ENCODE measurements around the gene THAP11.

Gene THAP11

DNA sequence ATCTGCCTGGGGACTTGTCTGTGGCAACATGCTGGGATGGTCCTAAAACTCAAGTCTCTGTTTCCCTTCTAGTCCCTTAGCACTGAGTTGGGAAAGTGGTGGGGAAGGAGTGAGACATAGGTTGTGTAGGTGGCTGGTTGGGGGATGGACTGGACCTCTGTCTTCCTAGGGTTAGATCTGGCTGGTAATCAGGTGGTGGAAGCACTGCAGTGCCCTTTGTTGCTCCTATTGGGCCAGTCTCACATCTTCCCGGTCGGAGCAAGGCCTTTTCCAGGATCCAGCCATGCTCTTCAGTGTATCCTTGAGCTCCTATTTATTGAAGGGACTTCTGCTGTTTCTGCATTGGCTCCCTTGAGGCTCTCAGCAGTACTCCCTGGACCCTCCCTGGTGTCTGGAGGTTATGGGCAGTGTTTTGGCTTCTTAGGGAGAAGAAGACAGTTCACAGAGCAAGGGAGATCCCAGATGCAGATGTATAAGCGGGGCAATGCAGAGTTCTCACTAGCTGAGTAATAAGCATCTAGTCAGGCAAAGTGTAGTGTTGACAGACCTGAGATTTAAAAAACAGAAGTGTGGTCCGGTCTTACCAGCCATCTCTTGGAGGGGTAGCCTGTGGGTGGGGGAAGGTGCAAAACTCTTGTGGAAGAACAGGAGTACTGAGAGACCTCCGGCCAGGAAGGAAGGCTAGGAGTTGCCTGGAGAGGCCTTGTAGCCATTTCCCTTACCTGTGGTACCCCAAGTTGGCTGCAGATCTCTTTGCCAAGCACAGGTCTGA, 3.4 kb downstream of the THAP11 start:
- no peaks in the 10 kb centered on the region for H3K27me3 Mint-ChIP-seq
- no peaks in the 10 kb centered on the region for H3K36me3 Mint-ChIP-seq
- ATAC-seq (ENCODE audit: low read depth) (no peak), DNase-seq (ENCODE audit: low spot score in 2 of 2) (no peak)
- H3K4me3 Mint-ChIP-seq, result peak overlapping the region; percentile 90
- H3K4me1 Mint-ChIP-seq, result peaks cover 26% of the 10 kb centered on the region
- peak overlapping the region; percentile 88 for H3K27ac Mint-ChIP-seq
- no peaks in the 10 kb centered on the region for H3K9me3 Mint-ChIP-seq

DNA sequence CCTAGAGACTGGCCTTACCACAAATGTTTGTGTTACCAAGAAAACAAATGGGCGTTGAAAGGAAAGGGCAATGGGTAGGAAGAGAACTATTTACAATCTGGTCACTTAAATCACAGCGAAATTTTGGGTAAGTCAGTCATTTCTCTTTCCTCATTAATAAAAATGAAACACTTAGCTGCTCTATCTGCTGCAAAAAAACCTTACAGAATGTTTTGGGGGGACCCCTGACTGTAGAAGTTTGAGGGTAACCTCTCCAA, 3.9 kb downstream of the THAP11 start:
- Mint-ChIP-seq H3K27ac (peak overlapping the region; percentile 88), H3K27me3 (no peaks in the 10 kb centered on the region), H3K4me1 (peaks cover 26% of the 10 kb centered on the region), H3K4me3 (peak overlapping the region; percentile 90), H3K36me3 (no peaks in the 10 kb centered on the region), H3K9me3 (no peaks in the 10 kb centered on the region)
- DNase-seq (ENCODE audit: low spot score in 2 of 2) (no peak), ATAC-seq (ENCODE audit: low read depth) (no peak)

DNA sequence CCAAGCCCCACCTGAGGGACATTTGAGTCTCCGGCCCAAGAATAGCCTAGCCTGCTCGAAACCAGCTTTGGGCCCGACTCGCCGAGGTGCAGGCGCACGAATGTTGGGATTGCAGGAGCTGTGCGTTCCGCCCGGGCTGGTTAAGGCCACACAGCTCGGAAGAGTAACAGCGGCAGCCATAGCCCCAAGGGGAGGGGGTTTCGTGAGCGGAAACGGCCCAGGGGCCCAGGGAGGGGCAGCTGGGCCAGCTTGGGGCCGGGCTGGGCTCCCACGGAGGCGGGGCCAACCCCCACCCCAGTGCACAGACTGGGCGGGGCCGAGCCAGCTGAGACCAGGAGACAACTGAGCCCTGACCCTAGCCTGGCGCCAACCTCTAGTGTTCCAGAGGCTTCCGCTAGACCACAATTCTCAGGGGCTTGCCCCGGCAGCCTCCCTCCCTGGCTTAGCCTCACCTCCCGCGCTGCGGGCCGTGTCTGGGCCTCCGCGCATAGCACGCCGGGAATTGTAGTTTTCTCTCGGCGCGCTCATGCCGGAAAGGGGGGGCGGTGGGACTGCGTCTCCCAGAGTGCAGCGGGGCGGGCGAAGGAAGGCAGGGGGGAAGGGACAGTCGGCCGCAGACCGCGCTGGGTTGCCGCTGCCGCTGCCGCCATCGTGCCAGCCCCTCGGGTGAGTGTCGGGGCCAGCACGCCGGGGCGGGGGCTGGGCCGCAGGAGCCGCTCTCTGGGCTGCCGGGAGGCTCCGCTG, 4.4 kb downstream of the THAP11 start, which contains the start of gene NUTF2:
NUTF2 (plus strand) TSS at position 614 of the 744 bp plus-strand sequence. CDS start 18,198 bp downstream, outside the sequence.
- ATAC-seq (ENCODE audit: low read depth), result peak; percentile 67
- no peaks in the 10 kb centered on the region for H3K9me3 Mint-ChIP-seq
- peak within 1 kb of the TSS; percentile 90 for H3K4me3 Mint-ChIP-seq
- peak; percentile 95 to 97 for DNase-seq (ENCODE audit: low spot score in 2 of 2)
- no peaks in the 10 kb centered on the region for H3K27me3 Mint-ChIP-seq
- no peaks in the 10 kb centered on the region for H3K36me3 Mint-ChIP-seq
- peaks cover 25% of the 10 kb centered on the region for H3K4me1 Mint-ChIP-seq
- H3K27ac Mint-ChIP-seq, result peak within 1 kb of the TSS; percentile 88

DNA sequence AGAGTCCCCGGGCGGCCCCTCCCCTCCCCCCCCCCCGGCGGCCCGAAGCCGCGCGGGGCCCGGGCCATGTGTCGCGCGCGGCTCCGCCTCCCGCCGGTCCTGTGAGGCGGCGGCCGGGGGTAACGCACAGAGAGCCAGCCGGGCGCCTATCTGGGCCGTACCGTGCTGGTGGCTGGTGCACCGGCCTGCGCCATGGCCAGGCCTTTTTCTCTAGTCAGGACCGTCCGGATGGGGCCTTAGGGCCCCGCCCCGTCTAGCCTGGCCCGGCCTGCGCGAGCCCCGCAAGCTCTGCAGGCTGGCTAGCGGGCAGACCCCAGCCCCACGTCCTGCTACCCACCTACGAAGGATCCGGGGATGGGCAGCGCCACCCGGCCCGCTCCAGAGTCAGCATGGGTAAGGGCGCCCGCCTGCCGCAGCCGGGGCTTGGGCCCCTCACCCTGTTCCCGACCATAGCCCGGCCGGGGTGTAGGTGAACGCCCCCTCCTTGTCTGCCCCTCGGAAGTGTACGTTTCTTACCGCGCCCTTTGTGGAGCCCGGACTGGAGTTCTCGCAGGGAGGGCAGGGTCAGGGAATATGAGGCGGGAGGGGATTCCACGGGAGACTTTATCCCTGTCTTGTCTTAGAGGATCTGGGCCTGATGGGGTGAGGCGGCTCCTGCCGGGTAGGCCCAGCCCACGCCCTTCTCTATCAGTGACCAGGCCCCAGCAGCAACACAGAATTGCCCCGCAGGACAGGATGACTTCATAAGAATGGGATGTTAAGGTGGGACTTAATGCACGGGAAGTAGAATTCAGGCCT, 5.1 kb downstream of the THAP11 start, which contains the start of gene CENPT:
CENPT (minus strand) TSS at position 630 of the 798 bp plus-strand sequence. CDS start 13,834 bp downstream, outside the sequence.
- peaks cover 25% of the 10 kb centered on the region for H3K4me1 Mint-ChIP-seq
- H3K27ac Mint-ChIP-seq, result peak within 1 kb of the TSS; percentile 88
- no peaks in the 10 kb centered on the region for H3K9me3 Mint-ChIP-seq

DNA sequence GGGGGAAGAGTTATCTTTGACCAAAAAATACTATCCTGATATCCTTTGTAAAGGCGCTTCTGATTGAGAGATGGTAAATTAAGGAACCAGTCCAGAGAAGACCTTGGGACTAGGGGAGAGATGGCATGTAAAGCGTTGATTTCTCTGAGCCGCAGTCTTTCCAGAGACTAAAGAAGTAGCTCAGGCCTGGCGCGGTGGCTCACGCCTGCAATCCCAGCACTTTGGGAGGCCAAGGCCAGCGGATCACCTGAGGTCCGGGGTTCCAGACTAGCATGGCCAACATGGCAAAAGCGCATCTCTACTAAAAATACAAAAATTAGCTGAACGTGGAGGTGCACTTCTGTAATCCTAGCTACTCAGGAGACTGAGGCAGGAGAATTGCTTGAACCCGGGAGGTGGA, 6.0 kb downstream of the THAP11 start:
- Mint-ChIP-seq H3K4me3 (peak overlapping the region; percentile 79), H3K4me1 (peaks cover 25% of the 10 kb centered on the region), H3K27me3 (no peaks in the 10 kb centered on the region), H3K9me3 (no peaks in the 10 kb centered on the region), H3K27ac (no peak overlapping the region), H3K36me3 (no peaks in the 10 kb centered on the region)
- DNase-seq (ENCODE audit: low spot score in 2 of 2) (no peak), ATAC-seq (ENCODE audit: low read depth) (no peak)

More for the DNA sequence above, 5.1 kb downstream of the THAP11 start, which contains the start of gene CENPT:
- ATAC-seq (ENCODE audit: low read depth), result peak; percentile 57
- DNase-seq (ENCODE audit: low spot score in 2 of 2), result no peak
- H3K27me3 Mint-ChIP-seq, result no peaks in the 10 kb centered on the region
- peak within 1 kb of the TSS; percentile 90 for H3K4me3 Mint-ChIP-seq
- H3K36me3 Mint-ChIP-seq, result no peaks in the 10 kb centered on the region

DNA sequence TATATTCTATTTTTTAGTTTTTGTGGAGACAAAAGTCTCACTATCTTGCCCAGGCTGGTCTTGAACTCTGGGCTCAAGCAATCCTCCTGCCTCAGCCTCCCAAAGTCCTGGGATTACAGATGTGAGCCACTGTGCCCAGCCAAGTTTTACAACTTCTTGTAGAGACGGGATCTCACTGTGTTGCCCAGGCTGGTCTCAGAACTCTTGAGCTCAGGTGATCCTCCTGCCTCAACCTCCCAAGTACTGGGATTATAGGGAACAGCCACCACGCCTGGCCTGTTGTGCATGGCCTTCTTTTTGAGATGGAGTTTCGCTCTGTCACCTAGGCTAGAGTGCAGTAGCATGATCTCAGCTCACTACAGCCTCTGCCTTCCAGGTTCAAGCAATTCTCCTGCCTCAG, 11.6 kb downstream of the THAP11 start:
- ATAC-seq (ENCODE audit: low read depth), result no peak
- DNase-seq (ENCODE audit: low spot score in 2 of 2), result no peak
- Mint-ChIP-seq H3K27me3 (no peaks in the 10 kb centered on the region), H3K4me3 (no peak overlapping the region), H3K27ac (no peak overlapping the region), H3K36me3 (no peaks in the 10 kb centered on the region), H3K9me3 (no peaks in the 10 kb centered on the region), H3K4me1 (peaks cover 22% of the 10 kb centered on the region)

DNA sequence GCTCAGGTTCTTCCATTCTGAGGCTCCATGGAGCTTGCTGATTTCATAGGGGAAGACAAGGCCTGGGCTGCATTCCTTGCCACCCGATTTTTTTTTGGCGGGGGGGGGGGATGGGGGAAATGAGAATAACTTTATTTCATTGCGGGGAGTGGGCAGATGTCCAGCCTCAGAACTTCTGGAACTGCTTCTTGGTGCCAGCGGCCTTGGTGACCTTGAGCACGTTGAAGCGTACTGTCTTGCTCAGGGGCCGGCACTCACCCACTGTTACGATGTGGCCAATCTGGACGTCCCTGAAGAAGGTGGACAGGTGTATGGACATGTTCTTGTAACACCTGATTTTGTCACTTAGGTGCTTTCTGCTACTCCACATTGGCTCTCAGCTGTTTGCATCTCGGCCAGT, 13.7 kb downstream of the THAP11 start:
- DNase-seq (ENCODE audit: low spot score in 2 of 2), result no peak
- Mint-ChIP-seq H3K4me3 (no peak overlapping the region), H3K27me3 (no peaks in the 10 kb centered on the region), H3K36me3 (no peaks in the 10 kb centered on the region), H3K27ac (no peak overlapping the region), H3K9me3 (no peaks in the 10 kb centered on the region), H3K4me1 (peaks cover 19% of the 10 kb centered on the region)
- ATAC-seq (ENCODE audit: low read depth), result no peak

DNA sequence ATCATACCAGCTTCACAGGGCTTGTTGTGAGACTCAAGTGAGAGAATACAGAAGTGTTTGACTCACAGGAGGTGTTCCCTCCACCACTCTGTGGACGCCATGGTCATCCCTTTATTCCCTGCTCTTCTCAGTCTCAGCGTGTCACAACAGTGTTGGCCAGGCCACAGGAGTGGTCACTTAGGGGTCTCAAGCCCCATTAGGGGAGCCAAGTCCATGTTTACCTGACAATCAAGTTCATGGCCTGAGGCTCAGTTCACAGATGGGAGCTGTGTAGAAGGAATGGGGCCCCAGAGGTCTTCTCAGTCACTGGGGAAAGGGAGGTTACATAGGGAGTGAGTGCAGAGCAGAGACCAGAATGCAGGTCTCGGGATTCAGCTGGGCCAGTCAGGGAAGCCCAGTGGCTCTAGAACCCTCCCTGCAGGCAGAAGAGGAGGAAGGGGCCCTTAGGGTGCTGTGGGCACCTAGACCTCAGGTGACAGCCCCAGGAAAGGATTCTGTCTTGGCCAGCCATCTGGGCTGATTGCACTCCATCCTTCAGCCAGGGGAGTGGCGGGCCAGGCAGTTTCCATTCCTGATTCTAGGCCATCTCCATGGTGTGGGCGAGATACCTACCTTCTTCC, 14.9 kb downstream of the THAP11 start:
- Mint-ChIP-seq H3K9me3 (no peaks in the 10 kb centered on the region), H3K4me1 (peaks cover 24% of the 10 kb centered on the region), H3K27me3 (no peaks in the 10 kb centered on the region), H3K27ac (no peak overlapping the region), H3K36me3 (no peaks in the 10 kb centered on the region), H3K4me3 (no peak overlapping the region)
- no peak for DNase-seq (ENCODE audit: low spot score in 2 of 2)
- no peak for ATAC-seq (ENCODE audit: low read depth)

DNA sequence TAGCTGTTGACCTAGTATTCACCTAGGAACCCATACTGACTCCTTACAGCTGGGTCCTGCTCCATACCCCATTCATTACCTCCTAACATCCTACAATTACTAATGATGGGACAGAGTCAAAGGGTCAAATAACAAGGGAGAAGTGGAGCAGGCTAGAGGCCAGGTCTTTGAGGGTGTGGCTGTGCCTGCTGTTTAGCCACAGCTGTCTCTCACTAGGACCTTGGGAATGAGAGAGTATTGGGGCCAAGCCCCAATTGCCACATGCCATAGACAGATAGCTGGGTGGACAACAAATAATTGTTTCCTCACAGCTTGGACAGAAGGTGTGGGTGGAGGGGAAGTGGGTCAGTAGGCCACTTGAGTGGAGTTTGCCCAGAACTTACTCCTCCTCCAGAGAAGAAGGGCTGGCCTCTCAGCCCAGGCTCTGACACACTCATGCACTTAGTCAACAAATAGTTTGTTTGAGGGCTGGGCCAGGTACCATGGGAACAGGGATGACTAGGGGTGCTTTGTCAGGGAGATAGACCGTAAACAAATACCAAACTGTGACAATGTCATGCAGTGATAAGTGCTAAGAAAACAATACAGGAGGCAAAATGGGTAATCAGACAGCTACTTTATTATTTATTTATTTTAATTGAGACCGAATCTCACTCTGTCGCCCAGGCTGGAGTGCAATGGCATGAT, 15.6 kb downstream of the THAP11 start:
- Mint-ChIP-seq H3K27me3 (no peaks in the 10 kb centered on the region), H3K4me1 (peaks cover 24% of the 10 kb centered on the region), H3K9me3 (no peaks in the 10 kb centered on the region), H3K36me3 (no peaks in the 10 kb centered on the region), H3K27ac (peak overlapping the region; percentile 17), H3K4me3 (no peak overlapping the region)
- ATAC-seq (ENCODE audit: low read depth) (no peak), DNase-seq (ENCODE audit: low spot score in 2 of 2) (no peak)

DNA sequence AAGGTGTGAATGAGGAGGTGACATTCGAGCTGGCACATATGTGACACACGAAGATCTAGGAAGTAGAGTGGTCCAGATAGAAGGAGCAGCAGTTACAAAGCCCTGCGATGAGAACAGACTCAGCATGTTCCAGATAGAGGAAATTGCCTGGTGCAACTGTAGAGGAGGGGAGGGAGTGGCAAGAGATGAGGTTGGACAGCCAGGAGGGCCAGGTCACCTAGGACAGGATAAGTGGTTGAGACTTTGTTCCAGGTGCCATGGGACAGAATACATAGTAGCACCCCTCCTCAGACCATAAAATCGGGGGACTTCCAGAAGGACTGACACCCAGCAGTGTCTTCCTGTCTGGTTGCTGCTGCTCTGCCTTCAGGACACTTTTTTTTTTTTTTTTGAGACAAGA, 16.4 kb downstream of the THAP11 start:
- ATAC-seq (ENCODE audit: low read depth) (no peak), DNase-seq (ENCODE audit: low spot score in 2 of 2) (no peak)
- Mint-ChIP-seq H3K4me3 (no peak overlapping the region), H3K9me3 (no peaks in the 10 kb centered on the region), H3K4me1 (peaks cover 24% of the 10 kb centered on the region), H3K27ac (peak overlapping the region; percentile 17), H3K36me3 (no peaks in the 10 kb centered on the region), H3K27me3 (no peaks in the 10 kb centered on the region)

DNA sequence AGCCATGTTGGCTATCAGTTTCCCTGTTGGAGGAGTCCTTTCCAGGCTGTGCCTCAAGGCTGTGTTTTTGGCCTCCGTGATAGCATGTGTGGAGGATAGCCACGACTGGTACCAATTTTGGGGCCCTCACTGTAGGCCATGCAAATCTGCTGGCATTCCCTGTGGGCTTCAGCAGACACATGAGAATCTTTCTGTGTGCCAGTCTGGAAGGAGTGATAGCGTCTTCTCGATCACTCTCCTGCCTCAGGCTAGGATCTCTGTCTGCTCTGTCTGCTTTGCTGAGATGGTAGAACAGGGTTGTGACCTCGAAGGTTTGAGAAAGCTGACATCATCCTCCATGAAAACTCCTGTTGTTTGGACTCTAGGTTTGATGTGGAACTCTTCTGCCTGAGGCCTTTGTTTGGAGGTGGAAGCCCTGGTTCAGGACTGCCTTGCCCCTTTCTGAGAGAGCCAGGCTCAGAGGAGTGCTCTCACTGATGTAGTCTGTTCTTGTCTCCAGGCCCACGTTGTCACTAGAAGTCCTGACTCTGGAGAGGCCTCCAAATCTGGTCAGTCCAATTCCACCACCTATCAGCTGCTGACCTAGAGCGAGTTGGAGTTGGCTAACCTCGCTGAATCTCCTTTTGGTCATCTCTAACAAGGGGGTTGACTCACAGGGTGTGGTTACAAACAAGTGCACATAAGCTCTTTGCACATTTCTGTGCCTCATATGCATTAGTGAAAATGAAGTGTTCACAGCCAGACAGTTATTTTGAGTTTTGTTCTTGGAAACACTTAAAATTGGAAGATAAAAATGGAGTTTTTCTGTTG, 18.7 kb downstream of the THAP11 start:
- Mint-ChIP-seq H3K27ac (no peak overlapping the region), H3K27me3 (no peaks in the 10 kb centered on the region), H3K9me3 (no peaks in the 10 kb centered on the region), H3K4me1 (peaks cover 19% of the 10 kb centered on the region), H3K4me3 (no peak overlapping the region), H3K36me3 (no peaks in the 10 kb centered on the region)
- ATAC-seq (ENCODE audit: low read depth), result no peak
- no peak for DNase-seq (ENCODE audit: low spot score in 2 of 2)

DNA sequence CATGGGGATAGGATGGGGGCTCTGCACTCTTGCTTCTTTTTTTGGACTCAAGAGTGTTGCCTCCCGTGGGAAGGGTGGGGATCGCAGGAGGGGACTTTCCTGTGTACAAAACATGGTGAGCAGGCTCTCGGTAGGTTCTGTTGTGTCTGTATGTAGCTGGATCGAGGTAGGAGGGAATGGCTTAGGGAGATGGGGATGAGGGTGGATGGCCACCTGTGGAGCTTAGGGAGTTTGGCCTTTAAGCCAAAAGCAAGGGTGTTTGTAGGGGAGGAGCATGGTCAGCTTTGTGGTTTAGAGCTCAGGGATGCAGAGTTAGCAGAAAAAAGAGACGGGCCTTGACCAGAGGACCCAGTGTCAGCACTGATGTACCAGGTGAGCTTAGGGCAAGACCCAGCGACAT, 19.8 kb downstream of the THAP11 start:
- DNase-seq (ENCODE audit: low spot score in 2 of 2), result no peak
- H3K27me3 Mint-ChIP-seq, result no peaks in the 10 kb centered on the region
- H3K4me1 Mint-ChIP-seq, result peaks cover 19% of the 10 kb centered on the region
- no peak overlapping the region for H3K27ac Mint-ChIP-seq
- H3K4me3 Mint-ChIP-seq, result no peak overlapping the region
- no peaks in the 10 kb centered on the region for H3K36me3 Mint-ChIP-seq
- H3K9me3 Mint-ChIP-seq, result no peaks in the 10 kb centered on the region
- ATAC-seq (ENCODE audit: low read depth), result no peak
